Measurements from ENCODE around the gene CARD9.

The CARD9 gene

DNA sequence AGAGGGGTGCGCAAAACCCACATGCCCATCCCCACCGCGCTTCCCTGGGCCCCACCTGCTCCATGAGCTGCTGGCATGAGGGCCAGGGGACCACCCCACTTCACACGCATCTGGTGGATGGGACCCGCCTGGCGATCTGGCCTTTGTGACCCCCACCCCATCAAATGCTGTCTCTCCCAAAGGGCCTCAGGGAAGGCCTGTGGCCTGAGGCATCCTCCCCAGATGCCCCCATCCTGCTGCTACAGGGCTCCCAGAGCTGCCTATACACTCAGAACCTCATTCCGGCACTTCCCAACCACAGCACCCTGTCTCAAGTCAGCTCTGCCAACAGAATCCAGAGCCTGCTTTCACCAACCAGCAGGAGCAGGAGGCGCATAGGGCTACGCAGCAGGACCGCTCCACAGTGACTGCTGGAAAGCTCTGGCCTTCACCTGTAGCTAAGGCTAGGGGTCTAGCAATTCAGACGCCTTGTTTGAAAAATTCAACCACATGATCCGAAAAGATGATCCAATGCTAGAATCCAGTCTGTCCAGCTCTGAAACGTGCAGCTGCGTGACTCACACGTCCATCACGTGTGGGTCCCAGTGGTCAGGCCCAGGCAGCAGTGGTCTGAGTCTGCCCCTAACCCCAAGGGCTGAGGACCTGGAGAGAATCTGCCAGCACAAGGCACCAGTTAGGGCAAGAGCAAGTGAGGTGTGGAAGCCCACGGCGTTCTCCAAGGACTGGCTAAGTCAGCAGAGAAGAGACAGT is 27.9 kb upstream of the CARD9 start:
- no peak for DNase-seq

DNA sequence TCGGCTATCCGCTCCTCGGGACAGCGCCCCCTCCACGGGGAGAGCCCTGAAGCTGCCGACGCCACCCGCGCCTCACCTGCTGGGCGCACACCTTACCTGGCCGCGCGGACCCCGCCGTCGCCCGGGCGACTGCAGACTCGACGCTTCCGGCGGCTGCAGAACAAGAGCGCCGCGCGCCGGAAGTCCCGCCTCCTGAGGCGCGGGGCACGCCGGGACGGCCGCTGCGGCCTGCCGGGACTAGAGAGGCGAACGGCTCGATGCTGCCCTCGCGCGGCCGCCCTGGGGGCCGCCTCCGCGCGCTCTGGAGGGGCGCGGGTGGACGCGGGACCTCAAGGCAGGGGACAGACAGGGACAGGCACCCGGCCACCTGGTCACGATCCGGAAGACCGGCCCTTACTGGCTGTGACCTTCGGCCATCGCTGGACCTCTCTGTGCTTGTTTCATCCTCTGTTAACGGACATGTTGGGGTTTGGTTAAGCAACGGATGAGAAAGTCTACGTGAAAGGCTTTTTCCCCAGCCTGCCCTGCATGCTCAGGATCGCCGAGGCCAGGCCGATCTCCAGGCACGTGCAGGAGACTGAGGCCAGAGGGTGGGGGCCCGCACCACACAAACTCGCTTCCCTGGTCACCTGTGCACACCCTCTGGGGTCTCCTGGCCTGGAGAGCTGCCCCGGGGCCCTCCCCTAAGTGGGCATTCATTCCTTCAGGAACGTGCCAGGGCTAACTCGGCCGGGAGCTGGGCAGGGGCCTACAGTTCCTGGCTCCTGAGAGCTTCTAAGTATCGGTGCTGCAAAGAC is 26.8 kb upstream of the CARD9 start, which contains the start of gene SNAPC4:
SNAPC4 (minus strand) TSS at position 133 of the 797 bp plus-strand sequence. CDS start 1,742 bp downstream, outside the sequence.
- no peak for DNase-seq

DNA sequence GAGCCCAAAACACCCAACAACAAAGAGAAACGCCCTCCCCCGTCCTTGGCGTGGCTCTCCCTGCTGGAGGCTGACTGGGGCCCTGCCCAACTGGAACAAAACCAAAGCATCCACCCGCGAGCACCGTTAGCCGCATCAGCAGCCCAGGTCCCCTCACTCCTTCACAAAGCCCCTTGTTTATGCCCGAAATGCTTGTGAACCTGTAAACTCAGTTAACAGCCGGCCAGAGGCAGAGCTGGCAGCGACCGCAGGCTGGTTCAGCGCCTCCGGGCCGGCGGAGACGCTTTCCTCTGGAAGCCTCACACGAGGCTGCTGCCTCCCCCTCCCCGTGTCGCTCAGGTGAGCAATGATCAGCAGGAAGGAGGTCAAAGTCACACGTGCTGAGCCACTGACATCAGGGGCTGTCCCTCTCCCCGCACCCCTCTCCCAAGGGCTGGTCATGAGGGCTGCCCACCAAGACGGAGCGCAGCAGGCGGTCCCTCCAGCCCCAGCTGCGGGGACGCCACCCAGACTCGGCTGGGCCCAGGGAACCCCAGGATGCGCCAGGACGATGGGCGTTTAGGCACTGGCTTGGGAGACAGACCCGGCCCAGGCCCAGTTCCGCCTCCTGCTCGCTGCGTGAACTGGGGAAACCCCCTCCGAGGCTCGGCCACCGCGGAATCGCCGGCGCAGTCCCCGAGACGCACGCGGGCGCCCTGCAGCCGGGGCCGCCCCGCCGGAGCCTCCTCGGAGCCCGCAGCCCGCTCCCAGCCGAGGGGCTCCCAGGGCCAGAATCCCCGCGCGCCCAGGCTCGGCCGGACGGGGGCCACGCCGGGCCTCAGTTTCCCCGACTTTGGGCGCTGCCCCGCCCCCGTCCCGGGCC is 25.9 kb upstream of the CARD9 start:
- no peak for DNase-seq

DNA sequence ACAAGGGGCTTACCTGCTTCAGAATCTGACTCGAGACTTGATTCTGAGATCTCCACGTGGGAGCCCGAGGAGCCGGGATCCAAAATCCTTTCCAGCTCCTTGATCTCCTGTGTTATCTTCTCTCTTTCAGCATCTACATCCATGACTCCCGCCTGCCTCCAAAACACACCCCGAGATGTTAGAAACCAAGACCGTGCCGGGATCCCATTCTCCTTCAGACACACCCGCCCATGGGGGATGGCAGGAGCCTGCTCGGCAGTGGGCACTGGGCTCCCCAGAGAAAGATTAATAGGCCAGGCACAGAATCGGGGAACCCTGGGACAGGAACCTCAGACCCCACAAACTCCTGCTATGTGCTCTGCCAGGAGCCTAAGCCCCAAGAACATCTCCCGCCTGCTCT is 24.8 kb upstream of the CARD9 start:
- no peak for DNase-seq

DNA sequence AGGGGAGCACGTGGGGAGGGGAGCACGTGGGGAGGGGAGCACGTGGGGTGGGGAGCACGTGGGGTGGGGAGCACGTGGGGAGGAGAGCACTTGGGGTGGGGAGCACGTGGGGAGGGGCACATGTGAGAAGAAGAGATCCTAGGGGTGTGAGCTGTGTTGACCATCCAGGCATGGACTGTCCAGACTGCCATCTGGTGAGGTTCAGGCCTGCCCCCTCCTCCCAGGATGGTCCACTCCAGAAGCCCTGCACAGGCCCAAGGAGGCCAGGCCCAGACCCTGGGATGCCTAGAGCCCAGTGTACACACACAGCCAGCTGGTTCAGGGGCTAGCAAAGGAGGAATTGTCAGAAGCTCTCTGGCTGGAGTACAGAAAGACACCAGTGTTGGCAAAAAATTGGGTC is 24.2 kb upstream of the CARD9 start:
- DNase-seq = no peak

DNA sequence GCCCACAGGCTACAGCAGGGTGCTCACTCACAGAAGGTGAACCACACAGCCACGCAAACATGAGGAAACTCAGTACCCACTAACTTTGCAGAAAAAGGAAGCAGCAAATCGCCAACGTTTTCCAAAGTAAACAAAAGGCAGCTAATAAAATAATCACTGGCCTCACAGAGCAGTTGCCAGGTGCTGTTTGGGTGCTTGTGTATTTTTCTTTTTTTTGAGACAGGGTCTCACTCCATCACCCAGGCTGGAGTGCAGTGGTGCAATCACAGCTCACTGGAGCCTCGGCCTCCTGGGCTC is 22.7 kb upstream of the CARD9 start:
- DNase-seq = no peak

DNA sequence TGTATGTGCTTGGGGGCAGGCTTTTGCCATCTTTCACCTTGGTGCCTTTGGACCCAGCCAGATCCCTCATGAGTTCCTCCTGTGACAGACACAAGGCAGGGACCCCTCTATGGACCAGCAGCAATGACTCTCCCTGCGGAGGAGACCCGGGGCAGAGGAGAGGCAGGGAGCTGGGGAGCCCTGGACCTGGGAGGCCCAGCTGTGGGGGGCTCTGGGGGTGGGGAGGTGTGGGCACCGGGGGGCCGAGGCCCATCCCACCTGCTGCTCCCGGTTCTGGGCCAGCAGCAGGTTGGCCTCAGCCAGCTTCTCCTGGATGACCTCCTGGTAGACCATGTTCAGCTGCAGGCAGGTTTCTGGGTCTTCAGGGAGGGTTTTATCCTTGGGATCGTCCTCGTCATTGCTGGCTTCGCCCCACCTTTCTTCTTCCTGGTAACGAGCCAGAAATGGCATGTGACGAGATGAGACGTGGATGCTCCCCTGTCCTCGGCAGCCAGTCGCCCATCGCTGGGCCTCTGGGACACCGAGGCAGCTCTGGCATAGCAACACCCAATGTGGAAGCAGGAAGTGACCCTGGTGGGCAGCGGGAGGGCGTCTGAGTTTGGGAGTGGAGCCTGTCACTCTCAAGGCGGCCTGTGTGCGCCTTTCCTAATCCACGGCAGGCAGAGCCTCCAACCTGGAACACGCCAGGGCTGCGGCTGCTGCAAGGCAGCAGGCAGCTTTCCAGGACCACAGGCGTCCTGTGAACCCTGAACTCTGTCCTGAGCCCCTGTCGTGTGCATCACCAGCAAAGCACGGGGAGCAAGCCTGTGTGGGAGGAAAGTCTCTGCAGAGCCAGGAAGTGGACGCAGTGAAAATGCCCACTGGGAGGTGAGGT is 22.1 kb upstream of the CARD9 start:
- no peak for DNase-seq

DNA sequence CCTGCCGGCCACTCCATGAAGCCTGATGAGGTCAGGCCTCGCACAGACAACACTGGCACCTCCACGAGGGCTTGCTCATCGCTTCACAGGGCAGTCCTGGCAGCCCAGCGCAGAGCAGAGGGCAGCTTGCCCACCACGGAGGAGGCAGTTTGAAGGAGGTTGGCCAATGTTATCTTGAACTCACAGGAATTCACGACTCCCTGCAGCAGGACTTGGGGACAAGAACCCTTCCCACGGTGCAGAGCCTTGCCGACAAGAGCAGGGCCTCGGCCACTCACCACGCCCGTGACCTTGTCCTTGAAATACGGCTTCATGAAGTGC is 21.5 kb upstream of the CARD9 start:
- DNase-seq = no peak

DNA sequence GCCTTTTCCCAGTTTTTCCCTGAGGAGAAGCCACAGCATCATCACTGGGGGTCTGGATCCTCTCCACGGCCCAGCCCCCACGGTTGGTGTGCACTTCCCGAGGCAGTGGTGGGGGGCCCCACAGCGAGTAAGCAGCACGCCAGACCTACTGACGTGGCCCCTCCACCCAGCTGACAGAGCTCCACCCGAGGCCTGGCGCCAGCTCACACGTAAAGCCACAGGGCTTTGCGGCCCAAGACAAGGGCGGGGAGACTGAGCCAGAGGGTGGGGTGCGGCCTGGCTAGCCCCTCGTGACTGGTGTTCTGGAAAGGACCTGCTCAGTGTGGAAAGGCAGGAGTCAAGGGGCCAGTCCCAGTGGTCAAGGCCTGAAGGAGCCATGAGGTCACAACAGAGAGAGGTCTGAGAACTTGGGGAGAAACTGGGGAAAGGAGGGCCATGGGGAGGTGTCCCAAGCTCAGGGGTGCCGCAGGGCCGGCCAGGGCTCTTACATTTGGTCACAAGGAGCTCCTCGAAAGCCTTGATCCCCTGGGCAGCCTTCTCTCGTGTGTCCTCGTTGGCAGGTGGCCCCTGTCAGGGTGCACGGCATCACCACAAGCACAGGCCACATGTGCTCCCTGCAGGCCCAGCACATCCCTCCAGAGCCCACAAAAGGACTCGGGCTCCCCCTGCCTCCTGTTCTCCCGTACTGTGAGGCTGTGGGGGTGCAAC is 21.0 kb upstream of the CARD9 start:
- DNase-seq = no peak

DNA sequence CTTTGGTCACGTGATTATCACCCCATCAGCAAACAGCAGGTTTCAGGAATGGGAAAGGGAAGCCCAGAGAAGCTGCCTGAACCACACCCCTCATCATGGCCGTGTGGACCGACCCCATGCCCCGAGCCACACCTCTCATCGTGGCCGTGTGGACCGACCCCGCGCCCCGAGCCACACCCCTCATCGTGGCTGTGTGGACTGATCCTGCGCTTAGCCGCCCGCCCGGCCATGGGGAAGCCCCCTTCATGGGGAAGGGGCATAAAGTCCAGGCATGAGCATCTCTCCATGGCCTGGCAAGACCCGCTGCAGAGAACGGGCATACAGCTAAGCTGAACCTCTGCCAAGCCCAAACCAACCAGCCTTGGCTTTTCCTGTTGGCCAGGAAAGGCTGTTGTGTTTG is 20.1 kb upstream of the CARD9 start:
- DNase-seq = no peak

DNA sequence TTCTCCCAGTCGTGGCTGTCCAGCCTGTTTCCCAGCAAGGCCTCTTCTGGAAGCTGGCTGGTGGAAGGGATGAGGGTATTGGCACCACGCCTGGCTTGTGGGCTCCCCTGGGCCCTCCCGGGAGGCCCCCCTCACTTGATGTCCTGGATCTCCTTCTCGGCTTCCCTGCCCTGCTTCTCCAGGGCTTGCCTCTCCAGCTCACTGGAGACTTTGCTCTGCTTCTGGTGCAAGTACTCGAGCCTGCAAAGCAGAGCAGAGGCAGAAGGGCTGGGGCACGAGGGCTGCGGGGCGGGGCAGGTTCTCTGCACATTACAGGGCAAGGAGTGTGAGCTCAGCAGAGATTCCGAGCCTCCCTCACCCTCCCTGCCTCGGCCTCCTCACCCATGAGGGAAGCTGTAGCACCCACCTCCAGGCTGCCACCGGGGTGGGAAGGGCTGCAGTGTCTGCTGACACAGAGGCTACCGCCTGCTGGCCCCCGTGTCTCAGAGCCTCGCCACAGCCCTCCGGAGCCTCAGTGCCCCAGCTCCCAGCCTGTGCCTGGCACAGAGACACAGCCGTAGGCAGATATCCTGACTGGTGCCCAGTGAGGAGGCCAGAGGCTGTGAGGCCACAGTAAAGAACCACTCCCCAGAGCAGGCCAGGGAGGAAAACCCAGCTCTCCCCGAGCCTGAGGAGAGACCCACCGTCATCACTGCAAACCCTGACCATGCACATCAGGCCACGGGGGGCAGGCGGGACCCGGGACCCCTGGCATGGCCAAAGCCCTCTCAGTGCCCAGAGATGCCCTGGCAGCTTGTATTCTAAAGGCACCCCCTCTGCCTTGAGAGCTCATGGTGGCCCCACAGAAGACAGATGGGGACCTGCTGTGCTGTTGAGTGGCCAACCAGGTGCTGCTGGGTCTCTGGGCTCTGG is 19.3 kb upstream of the CARD9 start:
- DNase-seq = no peak

DNA sequence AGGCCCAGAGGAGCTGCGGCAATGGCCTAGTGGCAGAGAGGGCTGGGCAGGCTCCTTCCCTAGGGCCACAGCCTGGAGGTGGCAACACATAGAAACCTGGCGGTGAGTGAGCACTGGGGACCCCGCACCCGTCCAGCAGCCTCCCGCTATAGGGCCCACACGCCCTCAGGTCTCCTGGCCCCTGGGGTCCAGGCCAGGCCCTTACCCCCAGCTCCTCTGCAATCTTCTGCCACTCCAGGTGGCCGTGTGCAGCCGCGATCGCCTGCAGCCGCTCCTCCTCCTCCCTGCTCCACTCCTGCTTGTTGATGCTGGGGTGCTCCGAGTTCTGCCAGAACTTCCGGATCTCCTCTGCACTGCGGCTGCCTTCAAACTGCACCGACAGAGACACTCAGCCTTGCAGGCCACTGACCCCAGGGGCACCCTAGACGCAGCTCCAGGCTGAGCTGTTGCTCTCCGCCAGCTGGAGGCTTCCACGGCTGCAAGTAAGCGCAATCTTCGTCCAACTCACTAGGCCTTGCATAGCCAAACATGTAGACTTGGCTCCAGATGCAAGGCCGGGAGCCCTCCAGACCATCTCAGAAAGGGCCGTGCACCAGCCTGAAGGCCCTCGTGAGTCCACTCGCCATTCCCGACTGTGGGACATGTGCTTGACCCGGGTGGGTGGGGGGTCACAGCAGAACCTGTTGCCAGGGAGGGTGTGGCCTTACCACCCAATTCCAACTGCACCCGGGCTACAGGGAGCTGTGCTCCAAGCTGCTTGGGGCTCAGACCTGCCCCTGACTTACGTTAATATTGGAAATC is 18.5 kb upstream of the CARD9 start:
- no peak for DNase-seq

DNA sequence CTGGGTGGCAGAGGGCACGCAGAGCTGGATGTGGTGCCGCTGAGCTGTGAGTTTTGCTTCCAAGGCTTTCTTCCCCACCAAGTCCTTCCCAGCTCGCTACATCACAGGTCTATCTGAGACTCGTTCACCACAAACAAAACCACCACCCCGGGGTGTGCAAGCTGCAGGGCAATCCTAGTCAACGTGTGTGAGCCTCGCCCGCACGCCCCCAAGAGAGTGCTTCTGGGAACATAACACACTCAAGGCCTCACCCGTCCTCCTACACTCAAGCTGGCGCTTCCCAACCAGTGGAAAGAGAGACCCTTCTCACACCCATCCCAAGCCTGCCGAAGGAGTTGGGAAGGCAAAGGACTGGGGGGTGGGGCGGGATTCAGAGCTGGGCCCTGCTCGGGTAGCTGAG is 15.9 kb upstream of the CARD9 start:
- no peak for DNase-seq

DNA sequence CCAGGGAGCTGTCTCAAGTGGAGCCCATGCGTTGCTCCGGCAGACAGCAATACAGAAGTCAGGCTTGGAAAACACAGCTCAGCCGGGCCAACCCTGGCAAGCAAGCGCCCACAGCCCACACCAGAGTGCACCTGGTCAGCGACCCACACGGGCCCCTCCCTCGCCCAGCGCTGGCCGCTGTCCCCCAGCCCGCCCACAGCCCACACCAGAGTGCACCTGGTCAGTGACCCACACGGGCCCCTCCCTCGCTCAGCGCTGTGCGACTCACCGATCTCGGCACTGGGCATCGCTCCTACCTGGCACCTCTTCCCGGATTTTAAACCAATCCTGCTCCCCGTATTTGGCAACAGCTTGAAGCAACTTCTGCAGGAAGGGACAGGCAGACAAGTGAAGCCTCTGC is 13.7 kb upstream of the CARD9 start:
- no peak for DNase-seq

DNA sequence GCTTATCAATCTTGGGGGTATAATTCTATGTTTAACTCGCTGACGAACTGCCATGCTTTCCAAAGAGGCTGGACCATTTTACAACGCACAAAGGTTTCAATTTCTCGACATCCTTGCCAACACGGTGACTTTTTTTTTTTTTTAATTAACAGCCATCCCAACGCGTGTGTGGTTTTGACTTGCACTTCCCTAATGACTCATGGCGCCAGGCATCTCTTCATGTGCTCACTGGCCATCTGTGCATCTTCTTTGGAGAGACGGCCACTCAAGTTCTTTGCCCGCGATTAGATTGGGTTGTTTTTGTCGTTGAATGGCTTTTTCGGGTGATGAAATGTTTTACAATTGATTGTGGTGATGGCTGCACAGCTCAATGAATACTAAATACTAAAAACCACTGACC is 12.5 kb upstream of the CARD9 start:
- no peak for DNase-seq

DNA sequence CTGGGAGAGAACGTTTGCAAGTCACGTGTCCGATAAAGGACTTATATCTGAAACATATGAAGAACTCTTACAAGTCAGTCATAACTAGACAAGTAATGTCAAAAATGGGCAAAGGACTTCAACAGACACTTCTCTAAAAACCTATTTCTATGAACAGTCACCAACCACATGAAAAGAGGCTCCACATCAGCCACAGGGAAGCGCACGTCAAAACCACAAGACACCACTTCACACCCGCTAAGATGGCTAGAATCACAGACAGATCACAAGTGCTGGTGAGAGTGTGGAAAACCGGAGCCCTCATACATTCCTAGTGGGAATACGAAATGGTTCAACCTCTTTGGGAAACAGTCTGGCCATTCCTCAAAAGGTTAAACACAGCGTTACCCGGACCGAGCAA is 11.5 kb upstream of the CARD9 start:
- DNase-seq = no peak

DNA sequence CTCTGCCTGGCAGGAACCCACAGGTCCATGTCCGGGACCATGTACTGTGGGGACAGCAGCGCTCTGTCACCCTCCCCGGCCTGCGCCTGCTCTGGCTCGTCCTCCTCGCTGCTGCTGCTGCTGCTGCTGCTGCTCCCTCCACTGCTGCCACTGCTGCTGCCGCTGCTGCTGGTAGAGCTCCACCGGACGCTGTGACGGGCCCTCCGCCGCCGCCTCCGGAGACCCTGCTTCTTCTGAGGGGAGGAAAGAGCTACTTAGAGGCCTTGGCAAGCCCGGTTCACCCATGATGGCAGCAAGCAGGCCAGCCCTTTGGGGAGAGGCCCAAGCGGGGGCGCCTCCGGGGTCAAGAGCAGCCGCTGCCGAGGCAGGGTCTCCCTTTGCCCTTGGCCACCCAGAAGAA is 10.0 kb upstream of the CARD9 start:
- DNase-seq = no peak

DNA sequence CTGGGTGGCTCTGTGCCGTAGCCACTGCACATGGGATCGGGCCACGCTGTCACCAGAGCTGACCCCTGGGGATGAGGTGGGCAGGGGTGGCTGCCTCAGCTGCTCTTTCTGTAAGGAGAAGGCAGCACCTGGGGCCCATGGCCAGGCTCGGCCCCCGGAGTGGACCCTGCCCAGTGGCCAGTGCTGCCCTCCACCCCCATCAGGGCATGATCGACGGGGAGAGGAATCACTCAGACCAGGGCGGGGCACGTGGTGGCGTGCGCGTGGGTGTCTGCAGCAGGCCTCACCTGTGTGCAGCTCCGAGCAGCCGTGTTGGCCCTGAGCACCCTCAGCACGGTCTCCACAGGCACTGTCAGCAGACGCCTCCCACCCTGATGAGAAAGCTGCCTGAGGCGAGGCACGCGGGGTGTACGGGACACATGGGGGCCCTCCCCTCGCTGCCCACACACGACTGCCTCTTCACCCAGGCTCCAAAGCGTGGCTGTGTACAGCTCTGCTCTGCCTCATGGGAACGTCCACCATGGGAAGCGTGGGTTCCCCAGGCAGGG is 8.6 kb upstream of the CARD9 start:
- DNase-seq = no peak

DNA sequence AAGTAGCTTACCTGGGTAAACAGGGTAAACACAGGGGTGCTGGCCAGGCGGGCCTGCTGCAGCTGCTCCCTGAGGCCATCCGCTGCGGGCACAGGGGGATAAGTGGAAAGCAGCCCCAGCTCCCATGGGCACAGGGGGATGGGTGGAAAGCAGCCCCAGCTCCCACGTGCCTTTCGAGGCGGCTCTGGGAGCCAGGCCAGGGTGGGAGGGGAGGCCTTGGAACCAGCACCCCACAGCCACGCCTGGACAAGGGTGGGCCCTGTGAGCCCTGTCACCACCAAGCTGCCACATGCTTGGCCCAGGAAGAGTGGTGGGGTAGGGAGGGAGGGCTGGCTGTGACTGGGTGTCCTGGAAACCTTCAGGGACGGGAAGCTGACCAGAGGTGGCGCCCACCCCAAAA is 7.8 kb upstream of the CARD9 start:
- DNase-seq = no peak

DNA sequence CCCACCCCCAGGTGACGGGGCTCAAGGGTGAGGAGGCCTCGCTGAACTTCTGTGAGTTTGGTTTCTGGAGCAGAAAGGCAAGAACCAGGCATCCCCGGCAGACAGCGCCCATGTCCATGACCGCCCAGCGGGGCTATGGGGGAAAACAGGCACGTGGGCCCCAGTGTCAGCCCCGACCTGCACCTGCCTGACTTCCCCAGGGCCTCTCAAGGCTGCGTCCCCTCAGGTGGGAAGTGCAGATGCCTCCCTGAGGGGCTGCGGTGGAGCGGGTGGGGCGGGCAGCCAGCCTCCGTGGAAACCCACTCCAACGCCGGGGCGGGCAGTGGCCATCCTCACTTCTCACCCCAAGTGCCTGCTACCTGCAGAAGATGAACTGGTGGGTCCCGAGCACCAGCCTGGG is 6.9 kb upstream of the CARD9 start:
- DNase-seq = no peak
